HepG2 (cell line): ENCODE data around the gene APPBP2. TPM values are rescaled to one million over a fixed set of nuclear protein-coding genes. Genes with fewer than 3 reads are reported as not detected.

Experiments
- ARHGAP35 ChIP-seq: sonication (generic); formaldehyde crosslinking; IDR thresholded peaks from 2 replicates; pipeline ENCODE4 v1.9.0; 2022; ENCODE audit warnings: mild to moderate bottlenecking, inconsistent platforms, moderate library complexity, missing genetic modification reagents, borderline replicate concordance
- DPF2 ChIP-seq: sonication (generic); formaldehyde crosslinking; IDR thresholded peaks from 2 replicates; pipeline ENCODE4 v1.4.0; 2020; ENCODE audit warnings: mild to moderate bottlenecking, low read depth, missing genetic modification reagents, borderline replicate concordance
- E2F2 ChIP-seq: sonication (generic); formaldehyde crosslinking; IDR thresholded peaks from 2 replicates; pipeline ENCODE4 v1.4.0; 2020; ENCODE audit warnings: missing genetic modification reagents, borderline replicate concordance
- ELF4 ChIP-seq: sonication (generic); formaldehyde crosslinking; IDR thresholded peaks from 2 replicates; pipeline ENCODE4 v1.5.0; 2020; ENCODE audit warnings: missing genetic modification reagents, mild to moderate bottlenecking, moderate library complexity, borderline replicate concordance
- GABPA ChIP-seq, 2 experiments: IDR thresholded peaks; 2 replicates each; pipeline ENCODE4 v1.6.1; 2011 to 2016; ENCODE audit warnings: low read depth in 2 of 2, low read length in 1 of 2, missing biosample characterization in 1 of 2, missing genetic modification characterization in 1 of 2
- KDM1A ChIP-seq: IDR thresholded peaks from 2 replicates; pipeline ENCODE4 v1.6.1; 2016; ENCODE audit warnings: missing compliant biosample characterization
- PHF21A ChIP-seq: sonication (generic); formaldehyde crosslinking; IDR thresholded peaks from 2 replicates; pipeline ENCODE4 v1.5.0; 2020; ENCODE audit warnings: mild to moderate bottlenecking, missing genetic modification reagents
- ZBTB40 ChIP-seq, 2 experiments: fragments of 450-650 bp in 1 of 2; sonication (generic) in 1 of 2; formaldehyde crosslinking in 1 of 2; IDR thresholded peaks; 2 replicates each; pipeline versions ENCODE4 v1.6.1 to v1.8.0; 2016 to 2022; ENCODE audit warnings: antibody characterized with exemption in 1 of 2, mild to moderate bottlenecking in 1 of 2, missing genetic modification reagents in 1 of 2
- ZNF232 ChIP-seq: sonication (generic); formaldehyde crosslinking; IDR thresholded peaks from 2 replicates; pipeline ENCODE4 v1.4.0; 2020; ENCODE audit warnings: missing genetic modification reagents, borderline replicate concordance
- ZNF251 ChIP-seq: sonication (generic); formaldehyde crosslinking; IDR thresholded peaks from 2 replicates; pipeline ENCODE4 v1.9.0; 2021; ENCODE audit warnings: mild to moderate bottlenecking, missing genetic modification reagents
- ZNF350 ChIP-seq: sonication (generic); formaldehyde crosslinking; IDR thresholded peaks from 2 replicates; pipeline ENCODE4 v1.4.0; 2020; ENCODE audit warnings: mild to moderate bottlenecking, low read depth, missing genetic modification reagents, borderline replicate concordance
- ZNF704 ChIP-seq: sonication (generic); formaldehyde crosslinking; IDR thresholded peaks from 2 replicates; pipeline ENCODE4 v1.8.1; 2023; ENCODE audit warnings: mild to moderate bottlenecking, inconsistent platforms, moderate library complexity, missing genetic modification reagents, borderline replicate concordance
- polyA plus RNA-seq, 8 experiments: library from polyadenylated mRNA; depleted of rRNA in 3 of 8; stranded (reverse) in 7 of 8; unstranded in 1 of 8; fragments of >200 nt; fragmentation: Illumina TruSeq in 4 of 8; extraction: Trizol in 4 of 8; gene quantifications; 2 replicates each; pipeline versions ENCODE4 v1.2.1 to v1.2.3, GENCODE V29; 2011 to 2016; ENCODE audit warnings: low read depth in 4 of 8, missing spikeins in 1 of 8, mixed read lengths in 1 of 8; ENCODE audit not compliant: insufficient read depth in 1 of 8
- total RNA-seq, 5 experiments: library from RNA; depleted of rRNA; stranded (reverse); fragments of >200 nt; fragmentation: Illumina TruSeq; extraction: Trizol; gene quantifications; 2 replicates each; pipeline ENCODE4 v1.2.3, GENCODE V29; 2016; ENCODE audit warnings: low read depth in 1 of 5
- TF ChIP-seq, protein P1 (sequence below): sonication (generic); formaldehyde crosslinking; IDR thresholded peaks from 2 replicates; pipeline ENCODE4 v1.8.0; 2022; ENCODE audit warnings: missing genetic modification reagents, mild to moderate bottlenecking, inconsistent platforms, borderline replicate concordance

The APPBP2 gene
- total and polyA plus RNA-seq, 2 of the 13 experiments (the other 11 are each of a cell fraction or from before 2014, with no cell fraction given), result 17.5 to 45.8 TPM

GRCh38 chr17:60525685-60526514 lies at the start of gene APPBP2 (continued):
- TF ChIP-seq ZBTB40 (IDR thresholded peaks at IDR 0.05) (no peak), ZBTB40 (CRISPR knock-in tag; IDR thresholded peaks at IDR 0.05) (peak; percentile 79), GABPA (IDR thresholded peaks at IDR 0.05; ENCODE audit: low read depth, low read length) (no peak; the same call in 1 of the 2 replicates), GABPA (CRISPR knock-in tag; IDR thresholded peaks at IDR 0.05; ENCODE audit: low read depth) (peak; percentile 24), DPF2 (CRISPR knock-in tag) (0 out of 2 replicates have a peak, but pooled peaks have one; percentile 10), ELF4 (no peak; the same call in 1 of the 2 replicates), PHF21A (CRISPR knock-in tag) (peak; percentile 51), E2F2 (CRISPR knock-in tag) (peak; percentile 83; the same call in 1 of the 2 replicates), KDM1A (CRISPR knock-in tag) (no peak), ZNF704 (CRISPR knock-in tag) (peak; percentile 79; the same call in 1 of the 2 replicates), ZNF232 (CRISPR knock-in tag) (peak; percentile 76; the same call in 1 of the 2 replicates), ZNF350 (CRISPR knock-in tag) (peak; percentile 96), ZNF251 (CRISPR knock-in tag) (no peak), ARHGAP35 (peak; percentile 92; the same call in 1 of the 2 replicates)
- TF ChIP-seq, protein P1, sequence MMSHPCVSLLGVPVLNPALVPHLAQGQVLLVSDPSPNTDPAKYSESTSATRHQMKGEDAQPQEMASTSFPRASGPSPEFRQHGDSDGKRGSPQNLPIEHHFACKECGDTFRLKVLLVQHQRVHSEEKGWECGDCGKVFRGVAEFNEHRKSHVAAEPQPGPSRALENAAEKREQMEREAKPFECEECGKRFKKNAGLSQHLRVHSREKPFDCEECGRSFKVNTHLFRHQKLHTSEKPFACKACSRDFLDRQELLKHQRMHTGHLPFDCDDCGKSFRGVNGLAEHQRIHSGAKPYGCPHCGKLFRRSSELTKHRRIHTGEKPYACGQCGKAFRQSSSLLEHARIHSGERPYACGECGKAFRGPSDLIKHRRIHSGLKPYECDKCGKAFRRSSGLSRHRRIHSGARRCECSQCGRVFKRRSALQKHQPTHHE (CRISPR knock-in tag), result peak; percentile 39; the same call in 1 of the 2 replicates
